NB4 (cell line): ENCODE measurements around the gene UBE2G1.
A peak's percentile ranks its signal among the peaks of the same experiment; 100 is the strongest.

Experiments used
- DNase-seq: peaks from one replicate; pipeline ENCODE4 v3.0.0; 2010; ENCODE audit warnings: low read depth
- H3K4me3 ChIP-seq: one replicate; pipeline ENCODE4 v1.5.1; 2011; ENCODE audit warnings: mild to moderate bottlenecking, low read depth, low read length, moderate library complexity
- CTCF ChIP-seq: IDR thresholded peaks from one replicate; pipeline ENCODE4 v1.5.1; 2012; ENCODE audit warnings: low read depth, low read length
- MAX ChIP-seq: IDR thresholded peaks from 2 replicates; pipeline ENCODE4 v1.6.1; 2011; ENCODE audit warnings: low read depth, low read length
- MYC ChIP-seq: IDR thresholded peaks from 2 replicates; pipeline ENCODE4 v1.6.1; 2011; ENCODE audit warnings: low read depth, low read length
- POLR2A ChIP-seq: IDR thresholded peaks from 2 replicates; pipeline ENCODE4 v1.6.1; 2011; ENCODE audit warnings: mild to moderate bottlenecking; ENCODE audit not compliant: insufficient read length; ENCODE audit errors: extremely low read depth

The UBE2G1 gene

GRCh38 chr17:4232168-4232813 is 134.2 kb downstream of the UBE2G1 start:
- TF ChIP-seq MYC, result no peak
- TF ChIP-seq CTCF, result no peak
- TF ChIP-seq MAX, result no peak
- no peak for TF ChIP-seq POLR2A
- DNase-seq, result peak; percentile 40
- no peak overlapping the region for H3K4me3 ChIP-seq

- no peak for TF ChIP-seq CTCF
- TF ChIP-seq MYC, result no peak
- no peak for TF ChIP-seq MAX
- no peak for TF ChIP-seq POLR2A
- H3K4me3 ChIP-seq, result no peak overlapping the region
- DNase-seq, result no peak
These were observed 136.6 kb downstream of the UBE2G1 start for GRCh38 chr17:4229627-4230541.

GRCh38 chr17:4221899-4222659 is 144.4 kb downstream of the UBE2G1 start:
- DNase-seq, result no peak
- TF ChIP-seq MAX (no peak), MYC (no peak), POLR2A (no peak), CTCF (no peak)
- H3K4me3 ChIP-seq, result no peak overlapping the region

- TF ChIP-seq POLR2A, result no peak
- TF ChIP-seq MYC, result no peak
- no peak for TF ChIP-seq CTCF
- TF ChIP-seq MAX, result no peak
- no peak for DNase-seq
- no peak overlapping the region for H3K4me3 ChIP-seq
These were observed 145.3 kb downstream of the UBE2G1 start for GRCh38 chr17:4221163-4221562.

GRCh38 chr17:4220655-4221054 is 145.8 kb downstream of the UBE2G1 start:
- DNase-seq, result no peak
- no peak overlapping the region for H3K4me3 ChIP-seq
- no peak for TF ChIP-seq CTCF
- TF ChIP-seq POLR2A, result no peak
- TF ChIP-seq MAX, result no peak
- TF ChIP-seq MYC, result no peak
